ENCODE results near the gene ESR2.
"Not testable (repeated sequence)": the region's sequence is repeated elsewhere in the genome, so short reads cannot be mapped to it uniquely, and the experiment has no call there.

The ESR2 gene

GRCh38 chr14:64123241-64123822, 170.8 kb downstream of the ESR2 start:
- DNase-seq = no peak

- DNase-seq = no peak
Observed at GRCh38 chr14:64119980-64120379, 174.2 kb downstream of the ESR2 start.

- no peak for DNase-seq
Observed at GRCh38 chr14:64119500-64119899, 174.7 kb downstream of the ESR2 start.

- DNase-seq = no peak
Observed at GRCh38 chr14:64118892-64119291, 175.3 kb downstream of the ESR2 start.

- not testable (repeated sequence) for DNase-seq
Observed at GRCh38 chr14:64118403-64118742, 175.8 kb downstream of the ESR2 start.

GRCh38 chr14:64117671-64118402, 176.3 kb downstream of the ESR2 start:
- DNase-seq = no peak

- DNase-seq = no peak
Observed at GRCh38 chr14:64115401-64115800, 178.8 kb downstream of the ESR2 start.

- no peak for DNase-seq
Observed at GRCh38 chr14:64114796-64115195, 179.4 kb downstream of the ESR2 start.

GRCh38 chr14:64114166-64114565, 180.0 kb downstream of the ESR2 start:
- DNase-seq = no peak

GRCh38 chr14:64112867-64113678, 181.1 kb downstream of the ESR2 start:
- DNase-seq = no peak

- no peak for DNase-seq
Observed at GRCh38 chr14:64110802-64111201, 183.4 kb downstream of the ESR2 start.

- no peak for DNase-seq
Observed at GRCh38 chr14:64109819-64110554, 184.2 kb downstream of the ESR2 start.

GRCh38 chr14:64107438-64107837, 186.7 kb downstream of the ESR2 start:
- DNase-seq = no peak

GRCh38 chr14:64098120-64098519, 196.1 kb downstream of the ESR2 start:
- no peak for DNase-seq

- DNase-seq = no peak
Observed at GRCh38 chr14:64095620-64096019, 198.6 kb downstream of the ESR2 start.

- DNase-seq = no peak
Observed at GRCh38 chr14:64092940-64093339, 201.2 kb downstream of the ESR2 start.

GRCh38 chr14:64092338-64092737, 201.8 kb downstream of the ESR2 start:
- no peak for DNase-seq

GRCh38 chr14:64091217-64091616, 203.0 kb downstream of the ESR2 start:
- no peak for DNase-seq

- no peak for DNase-seq
Observed at GRCh38 chr14:64089920-64090319, 204.3 kb downstream of the ESR2 start.

- no peak for DNase-seq
Observed at GRCh38 chr14:64088647-64088964, 205.6 kb downstream of the ESR2 start.

- no peak for DNase-seq
Observed at GRCh38 chr14:64082837-64083236, 211.3 kb downstream of the ESR2 start.

GRCh38 chr14:64081174-64081746, 212.9 kb downstream of the ESR2 start:
- DNase-seq = no peak

GRCh38 chr14:64080452-64080851, 213.7 kb downstream of the ESR2 start:
- DNase-seq = no peak

Measured in CD4-positive, alpha-beta T cell treated with Interleukin-4 for 4 hours (primary cell).